ENCODE measurements around the gene FAM193A. TPM values are rescaled to one million over a fixed set of nuclear protein-coding genes. Genes with fewer than 3 reads are reported as not detected.
"Not testable (repeated sequence)": the region's sequence is repeated elsewhere in the genome, so short reads cannot be mapped to it uniquely, and the experiment has no call there.

Gene FAM193A
- total RNA-seq, 1 donor from 2014 or later: 19.3 TPM

DNA sequence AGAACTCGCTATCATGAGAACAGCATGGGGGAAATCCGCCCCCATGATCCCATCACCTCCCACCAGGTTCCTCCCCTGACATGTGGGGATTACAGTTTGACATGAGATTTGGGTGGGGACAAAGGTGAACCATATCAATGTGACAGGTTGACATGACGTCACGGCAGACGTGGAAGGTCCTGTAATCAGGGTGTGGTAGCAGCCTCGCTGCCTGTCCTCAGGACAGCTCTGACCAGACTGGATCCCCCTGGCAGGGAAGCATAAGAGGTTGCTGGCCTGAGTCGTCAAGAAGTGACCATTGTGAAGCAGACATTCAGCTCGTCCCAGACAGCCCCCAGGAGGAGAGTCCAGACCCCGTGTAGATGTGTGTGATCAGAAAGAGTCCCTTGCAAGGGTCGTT is 115.1 kb downstream of the FAM193A start:
- no peak for DNase-seq

DNA sequence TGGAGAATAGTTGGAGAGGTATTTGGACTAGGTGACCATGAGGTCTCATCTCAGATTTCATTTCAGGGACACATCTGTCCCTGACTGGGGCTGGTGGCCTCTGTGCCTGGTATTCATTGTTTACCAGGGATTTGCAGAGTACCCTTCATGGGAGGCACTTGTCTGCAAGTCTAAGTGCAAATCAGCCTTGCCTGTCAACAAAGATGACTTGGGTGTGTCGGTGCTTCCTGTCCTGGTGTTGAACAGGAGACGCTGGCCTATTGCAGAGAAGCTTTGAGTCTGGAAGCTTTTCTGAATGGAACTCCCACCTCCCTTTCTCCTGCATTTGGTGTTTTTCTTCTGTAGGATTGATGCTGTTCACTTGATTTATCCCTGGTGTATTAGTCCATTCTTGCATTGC is 115.6 kb downstream of the FAM193A start:
- no peak for DNase-seq

DNA sequence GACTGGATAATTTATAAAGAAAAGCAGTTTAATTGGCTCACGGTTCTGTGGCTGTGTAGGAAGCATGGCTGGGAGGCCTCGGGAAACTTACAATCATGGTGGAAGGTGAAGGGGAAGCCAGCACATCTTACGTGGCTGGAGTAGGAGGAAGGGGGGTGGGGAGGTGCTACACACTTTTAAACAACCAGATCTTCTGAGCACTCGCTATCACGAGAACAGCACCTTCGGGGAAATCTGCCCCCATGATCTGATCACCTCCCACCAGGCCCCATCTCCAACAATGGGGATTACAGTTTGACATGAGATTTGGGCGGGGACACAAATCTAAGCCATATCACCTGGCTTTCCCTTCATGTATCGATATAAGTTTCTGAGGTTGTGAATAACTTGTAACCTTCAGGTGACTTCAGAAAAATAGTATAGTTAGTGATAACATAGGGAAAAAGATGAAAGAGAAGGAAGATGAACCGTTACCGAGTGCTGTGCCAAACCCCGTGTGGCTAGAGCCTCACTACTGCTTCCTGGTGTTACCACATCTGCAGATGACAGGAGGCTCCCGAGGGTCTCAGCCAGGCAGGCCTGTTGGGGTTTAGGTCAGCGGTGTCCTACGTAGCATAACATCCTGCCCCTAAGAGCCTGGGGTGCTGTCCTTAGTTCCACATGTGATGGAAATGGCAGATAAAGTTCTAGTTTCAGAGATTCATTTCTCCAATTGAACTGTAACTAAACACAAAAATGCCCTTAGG is 116.1 kb downstream of the FAM193A start:
- no peak for DNase-seq

DNA sequence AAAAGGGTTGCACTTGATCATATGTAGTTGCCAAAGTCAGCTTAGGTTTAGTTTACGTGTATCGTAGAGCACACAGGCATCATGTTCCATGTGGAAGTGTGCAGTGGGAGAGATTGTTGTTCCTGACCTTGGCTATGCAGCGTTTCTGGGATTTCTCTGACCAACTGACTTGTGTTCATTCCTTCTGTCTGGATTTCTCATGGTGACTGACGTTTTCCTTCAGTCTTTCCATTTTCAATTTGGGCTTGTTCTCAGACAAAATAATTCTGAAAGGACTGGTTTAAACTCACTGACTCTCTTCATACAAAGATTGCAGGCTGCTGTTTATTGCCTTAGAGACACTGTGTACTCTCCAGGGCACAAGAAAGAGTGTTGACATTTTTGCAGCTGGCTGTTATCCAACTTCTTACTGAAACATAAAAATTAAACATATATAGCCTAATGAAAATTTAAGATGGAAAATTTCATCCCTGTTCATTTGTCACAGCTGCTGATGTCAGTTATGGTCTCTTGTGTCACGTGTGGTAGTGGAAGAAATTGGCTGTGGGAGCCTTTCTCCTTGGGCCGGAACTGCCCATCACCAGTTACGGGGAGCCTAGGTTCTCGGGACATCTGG is 124.3 kb downstream of the FAM193A start:
- no peak for DNase-seq

DNA sequence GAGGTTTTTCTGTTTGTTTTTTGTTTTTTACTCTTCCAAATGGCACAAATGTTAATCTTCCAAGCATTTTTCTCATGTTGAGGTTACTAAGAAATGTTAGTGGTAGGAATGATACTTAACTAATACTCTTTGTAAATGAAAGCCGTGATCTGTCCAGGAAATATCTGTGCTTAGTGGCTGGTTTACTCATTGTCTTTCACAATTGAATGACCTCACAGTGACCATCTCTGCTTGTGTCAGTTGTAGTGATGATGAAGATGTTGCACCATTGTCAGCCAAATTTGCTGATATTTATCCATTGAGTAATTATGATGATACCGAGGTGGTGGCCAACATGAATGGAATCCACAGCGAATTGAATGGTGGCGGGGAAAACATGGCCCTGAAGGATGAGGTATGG is 126.2 kb downstream of the FAM193A start:
- DNase-seq: no peak

DNA sequence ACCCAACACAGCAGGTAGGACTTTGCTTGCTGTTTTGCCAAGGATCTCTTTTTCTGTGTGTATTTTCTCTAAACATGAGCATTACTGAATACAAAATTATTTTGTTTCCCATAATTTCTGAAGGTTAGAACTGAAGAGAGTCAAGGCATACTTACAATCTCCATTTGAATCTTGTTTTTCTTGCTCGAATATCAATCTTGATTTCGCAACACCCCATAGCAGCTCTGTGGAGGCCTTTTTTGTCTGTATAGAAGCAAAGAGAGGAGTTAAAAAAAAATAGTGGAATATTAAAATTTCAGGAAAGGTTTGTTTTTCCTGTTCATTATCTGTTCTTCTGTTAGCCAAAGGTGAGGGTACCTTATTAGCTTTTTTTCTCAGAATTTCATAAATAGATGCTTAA is 126.8 kb downstream of the FAM193A start:
- DNase-seq: no peak

DNA sequence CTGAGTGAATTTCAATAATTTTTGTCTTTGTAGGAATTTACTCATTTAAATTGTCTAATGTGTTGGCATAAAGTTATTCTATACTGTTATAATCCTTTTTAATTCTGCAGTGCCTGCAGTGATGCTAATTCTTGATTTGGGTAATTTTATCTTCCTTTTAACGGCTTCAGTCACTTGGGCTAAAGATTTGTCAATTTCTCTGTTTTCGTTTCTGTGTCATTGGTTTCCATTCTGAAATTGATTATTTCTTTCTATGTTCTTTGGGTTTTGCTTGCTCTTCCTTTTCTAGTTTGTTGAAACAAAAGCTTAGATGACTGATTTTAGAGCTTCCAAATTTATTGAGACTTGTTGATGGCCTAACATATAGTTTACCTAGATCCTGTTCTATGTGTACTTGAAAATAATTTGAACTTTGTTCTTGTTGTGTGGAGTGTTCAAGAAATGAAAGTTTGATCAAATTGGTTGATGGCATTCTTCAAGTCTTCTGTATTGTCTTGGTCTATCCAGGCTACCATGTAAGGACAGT is 130.3 kb downstream of the FAM193A start:
- no peak for DNase-seq

DNA sequence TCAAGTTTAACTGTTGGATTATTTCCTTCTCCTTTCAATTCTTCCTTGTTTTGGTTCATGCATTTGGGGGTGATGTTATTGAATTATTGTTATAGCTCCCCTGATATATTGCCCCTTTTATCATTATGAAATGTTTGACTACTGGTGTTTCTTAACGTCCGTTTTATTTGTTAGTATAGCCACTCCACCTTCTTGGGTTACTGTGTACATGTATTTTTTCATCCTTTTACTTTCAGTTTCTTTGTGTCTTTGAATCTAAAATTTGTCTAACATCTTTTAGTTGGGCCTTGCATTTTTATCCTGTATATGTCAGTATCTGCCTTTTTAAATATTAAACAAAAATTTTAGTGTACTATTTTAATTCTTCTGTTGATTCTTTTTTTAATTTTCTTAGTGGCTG is 131.0 kb downstream of the FAM193A start:
- no peak for DNase-seq

DNA sequence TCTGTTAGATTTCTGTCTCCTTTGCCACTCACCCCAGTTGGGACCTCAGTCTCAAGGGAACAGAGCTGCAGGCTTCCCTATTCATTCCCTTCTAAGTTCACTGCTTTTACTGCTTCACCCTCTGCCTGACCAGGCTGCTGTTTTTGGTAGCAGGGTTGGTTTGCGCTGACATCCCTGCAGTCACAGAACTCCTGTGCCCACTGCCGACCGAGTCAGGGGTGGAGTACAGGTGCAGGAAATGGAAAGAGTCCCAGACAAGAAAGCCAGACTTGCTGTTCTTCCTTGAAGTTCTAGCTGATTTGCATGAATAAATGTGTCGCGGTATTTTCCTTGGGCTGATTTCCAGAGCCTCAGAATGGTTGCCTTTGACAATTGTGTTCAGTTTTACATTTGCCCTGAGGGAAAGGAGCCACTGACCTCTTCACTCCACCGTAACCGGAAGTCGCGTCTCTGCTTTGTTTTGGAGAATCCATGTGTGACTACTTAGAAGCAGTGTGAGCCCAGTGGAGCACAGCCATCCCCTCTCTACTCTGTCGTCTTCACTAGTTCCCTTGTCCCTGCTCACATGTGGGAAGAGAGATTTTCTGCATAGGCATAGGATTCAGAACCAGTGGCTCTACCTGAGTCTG is 134.9 kb downstream of the FAM193A start:
- no peak for DNase-seq

DNA sequence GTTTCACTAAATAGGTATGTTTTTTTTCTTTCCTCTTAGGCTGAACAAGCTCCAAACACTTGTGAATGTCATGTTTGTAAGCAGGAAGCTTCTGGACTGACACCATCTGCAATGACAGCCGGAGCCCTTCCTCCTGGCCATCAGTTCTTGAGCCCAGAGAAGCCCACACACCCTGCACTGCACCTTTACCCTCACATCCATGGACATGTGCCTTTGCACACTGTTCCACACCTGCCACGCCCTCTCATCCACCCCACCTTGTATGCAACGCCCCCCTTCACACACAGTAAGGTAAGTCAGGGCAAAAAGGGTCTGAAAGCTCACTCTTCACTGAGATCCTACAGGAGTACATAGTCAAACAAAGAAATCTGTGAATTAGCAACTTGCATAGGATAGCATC is 135.6 kb downstream of the FAM193A start:
- DNase-seq: no peak

DNA sequence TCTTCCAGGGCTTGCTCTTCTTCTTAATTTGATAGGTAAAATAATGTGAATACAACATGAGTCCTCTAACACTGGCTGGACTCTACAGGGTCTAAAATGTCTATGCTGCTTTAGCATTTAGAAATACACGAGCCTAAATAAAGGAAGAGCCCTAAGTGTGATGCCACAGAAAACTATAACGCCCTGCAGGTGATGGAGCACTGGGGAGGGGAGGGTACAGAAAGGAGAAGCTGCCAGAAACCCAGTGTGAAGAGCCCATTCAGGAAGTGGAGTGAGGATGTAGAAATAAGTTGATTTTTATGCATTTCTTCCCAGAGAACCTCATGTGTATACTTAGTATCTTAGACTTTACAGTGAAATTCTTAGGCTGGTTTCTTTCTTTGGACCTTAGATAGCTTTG is 136.3 kb downstream of the FAM193A start:
- DNase-seq: no peak

DNA sequence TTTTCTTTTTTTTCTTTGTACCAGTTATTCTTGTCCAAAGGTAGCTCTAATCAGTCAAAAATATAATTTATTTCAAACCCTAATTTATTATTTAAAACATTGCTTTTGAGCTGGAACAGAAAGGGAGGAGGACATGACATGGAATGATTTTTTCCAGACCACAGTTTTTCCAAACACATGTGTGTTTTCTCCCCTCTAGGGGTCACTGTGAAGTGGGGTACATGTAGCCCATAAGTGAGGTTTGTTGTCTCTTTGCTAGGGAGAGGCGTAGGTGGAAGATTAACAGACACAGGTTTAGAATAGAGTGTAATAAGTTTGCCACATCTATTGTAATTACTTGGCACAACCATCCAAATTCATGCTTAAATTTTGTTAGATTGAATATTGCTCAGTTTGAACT is 136.7 kb downstream of the FAM193A start:
- no peak for DNase-seq

DNA sequence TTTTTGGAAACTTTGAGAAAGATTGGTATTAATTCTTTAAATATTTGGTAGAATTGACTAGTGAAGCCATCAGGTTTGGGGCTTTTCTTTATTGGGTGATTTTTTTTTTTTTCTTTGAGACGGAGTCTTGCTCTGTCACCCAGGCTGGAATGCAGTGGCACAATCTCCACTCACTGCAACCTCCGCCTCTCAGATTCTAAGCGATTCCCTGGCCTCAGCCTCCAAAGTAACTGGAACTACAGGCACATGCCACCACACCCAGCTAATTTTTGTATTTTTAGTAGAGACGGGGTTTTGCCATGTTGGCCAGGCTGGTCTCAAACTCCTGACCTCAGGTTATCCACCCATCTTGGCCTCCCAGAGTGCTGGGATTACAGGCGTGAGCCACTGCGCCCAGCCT is 143.3 kb downstream of the FAM193A start:
- DNase-seq: not testable (repeated sequence)

DNA sequence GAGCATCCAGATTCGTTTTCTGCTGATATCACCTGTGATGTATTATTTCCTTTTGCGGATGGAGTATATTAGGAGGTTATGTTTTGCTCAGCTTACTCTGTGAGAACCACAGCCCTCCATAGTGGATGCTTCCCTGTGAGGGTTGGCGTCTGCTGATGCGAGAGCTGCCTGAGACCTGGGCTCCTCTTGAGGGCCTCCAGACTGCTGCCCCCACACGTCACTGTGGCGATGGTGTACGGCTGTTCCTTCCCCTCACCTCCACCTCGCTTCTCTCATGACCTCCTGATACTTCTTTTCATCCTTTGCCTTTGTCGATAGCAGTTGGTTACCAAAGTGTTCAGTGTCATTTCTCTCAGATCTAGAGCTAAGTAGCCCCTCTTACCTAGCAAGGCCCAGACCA is 148.0 kb downstream of the FAM193A start:
- no peak for DNase-seq

DNA sequence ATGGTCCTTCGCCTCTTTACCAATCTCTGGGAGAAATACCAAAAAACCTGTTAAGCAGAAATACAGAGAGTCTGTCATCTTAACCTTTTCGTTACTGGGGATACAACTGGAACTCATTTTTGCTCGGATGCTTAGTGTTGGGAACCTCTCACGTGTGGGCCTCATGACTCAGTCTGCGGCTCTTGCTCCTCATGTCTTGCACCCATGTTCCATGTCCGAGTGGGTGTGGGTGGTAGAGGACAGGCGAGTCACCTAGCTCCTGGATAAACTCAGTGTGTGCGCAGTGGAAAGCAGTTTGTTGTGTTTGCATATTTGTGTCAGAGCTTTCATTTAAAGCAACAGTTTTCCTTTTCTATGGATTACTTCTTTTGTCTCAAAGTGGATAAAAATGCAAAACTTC is 149.1 kb downstream of the FAM193A start:
- no peak for DNase-seq

DNA sequence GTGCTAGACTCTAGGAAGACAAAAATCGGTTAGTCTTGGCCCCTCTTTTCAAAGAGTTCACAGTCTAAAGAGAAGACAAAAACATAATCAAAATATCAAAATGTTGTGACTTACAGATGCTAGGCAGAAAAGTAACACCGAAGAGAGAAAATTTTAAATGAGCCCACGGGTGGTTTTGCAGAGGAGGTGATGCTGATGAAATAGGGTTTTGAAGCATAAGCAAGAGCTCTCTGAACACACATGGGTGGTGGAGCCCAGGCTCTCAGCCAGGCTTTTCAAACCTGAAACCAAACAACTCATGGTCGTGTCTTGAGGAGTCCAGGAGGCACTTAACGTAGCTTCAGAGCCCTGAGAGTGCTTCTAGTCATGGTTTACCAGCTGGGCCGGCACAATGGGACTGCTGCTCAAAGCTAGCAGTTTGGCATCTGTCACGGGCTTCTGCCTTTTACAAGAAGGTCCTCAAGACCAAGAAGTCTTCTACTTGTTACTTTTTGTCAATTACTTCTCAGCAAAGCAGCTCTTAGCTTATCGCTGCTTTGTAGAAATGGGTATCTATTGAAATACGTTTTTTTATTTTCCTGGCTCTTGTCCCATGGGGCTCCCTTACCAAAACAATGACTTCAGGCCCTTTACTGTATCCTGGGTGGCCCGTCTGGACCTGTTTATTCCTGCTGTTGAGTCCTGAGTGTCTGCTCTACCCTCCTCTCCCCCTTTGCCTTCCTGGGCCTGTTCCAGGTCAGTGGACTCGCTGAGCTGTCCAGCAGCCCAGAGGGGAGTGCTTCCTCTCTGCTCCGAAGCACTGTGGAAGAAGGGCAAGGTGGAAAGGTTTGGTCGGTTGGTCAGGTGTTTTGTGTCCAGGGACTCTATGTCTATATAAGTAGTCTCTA is 150.2 kb downstream of the FAM193A start:
- no peak for DNase-seq

DNA sequence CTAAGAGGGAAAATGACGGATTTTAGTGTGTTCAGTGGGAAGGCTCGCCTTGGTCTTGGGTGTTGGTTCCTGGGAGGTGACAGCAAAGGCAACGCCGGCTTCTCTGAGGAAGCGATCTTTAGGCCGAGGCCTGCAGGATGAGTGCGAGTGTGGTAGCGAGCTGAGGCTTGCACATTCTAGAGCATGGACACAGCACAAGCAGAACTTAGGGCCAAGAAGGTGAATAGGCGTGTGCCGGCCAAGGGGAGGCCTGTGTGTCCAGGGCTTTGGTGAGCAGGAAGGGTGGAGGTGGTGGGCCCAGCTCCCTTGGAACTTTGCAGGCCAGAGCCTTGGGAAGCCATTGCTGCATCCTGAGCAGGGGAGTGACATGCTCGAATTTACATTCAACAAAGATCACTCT is 151.8 kb downstream of the FAM193A start:
- no peak for DNase-seq

DNA sequence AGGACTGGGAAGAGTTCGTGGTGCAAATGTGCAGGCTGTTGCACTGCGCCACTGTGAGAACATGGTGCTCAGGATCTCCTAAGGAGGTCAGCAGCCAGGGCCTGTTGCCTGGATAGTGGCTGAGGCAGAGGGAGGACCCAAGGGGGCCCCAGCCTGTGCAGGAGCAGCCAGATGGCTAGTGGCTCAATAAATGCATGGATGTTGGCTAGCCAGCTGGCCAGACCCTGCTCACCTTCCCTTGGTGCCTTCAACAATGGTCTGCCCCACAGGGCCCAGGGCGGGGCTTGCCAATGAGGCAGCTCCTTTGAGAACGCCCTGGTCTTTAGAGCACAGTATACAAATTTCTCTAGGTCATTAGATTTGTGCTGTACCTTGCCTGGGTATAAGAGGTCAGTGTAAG is 152.2 kb downstream of the FAM193A start:
- DNase-seq: no peak

DNA sequence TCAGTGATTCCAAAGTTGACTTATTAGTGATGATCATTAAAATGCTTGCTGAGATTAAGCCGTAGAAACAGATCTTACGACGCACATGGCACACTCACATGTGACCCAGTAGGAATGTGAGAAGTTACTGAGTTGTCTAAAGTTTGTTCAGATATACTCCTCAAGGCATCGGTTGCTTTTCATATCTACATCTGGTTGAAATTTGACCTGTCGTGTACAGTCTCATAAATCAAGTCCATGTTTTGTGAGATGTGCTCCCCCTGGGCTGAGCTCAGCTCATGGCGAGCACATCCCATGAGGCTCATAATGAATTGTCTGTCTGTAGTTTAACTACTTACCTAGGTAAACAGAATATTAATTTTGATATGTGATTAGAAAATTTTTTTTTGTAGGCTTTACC is 152.7 kb downstream of the FAM193A start:
- no peak for DNase-seq

DNA sequence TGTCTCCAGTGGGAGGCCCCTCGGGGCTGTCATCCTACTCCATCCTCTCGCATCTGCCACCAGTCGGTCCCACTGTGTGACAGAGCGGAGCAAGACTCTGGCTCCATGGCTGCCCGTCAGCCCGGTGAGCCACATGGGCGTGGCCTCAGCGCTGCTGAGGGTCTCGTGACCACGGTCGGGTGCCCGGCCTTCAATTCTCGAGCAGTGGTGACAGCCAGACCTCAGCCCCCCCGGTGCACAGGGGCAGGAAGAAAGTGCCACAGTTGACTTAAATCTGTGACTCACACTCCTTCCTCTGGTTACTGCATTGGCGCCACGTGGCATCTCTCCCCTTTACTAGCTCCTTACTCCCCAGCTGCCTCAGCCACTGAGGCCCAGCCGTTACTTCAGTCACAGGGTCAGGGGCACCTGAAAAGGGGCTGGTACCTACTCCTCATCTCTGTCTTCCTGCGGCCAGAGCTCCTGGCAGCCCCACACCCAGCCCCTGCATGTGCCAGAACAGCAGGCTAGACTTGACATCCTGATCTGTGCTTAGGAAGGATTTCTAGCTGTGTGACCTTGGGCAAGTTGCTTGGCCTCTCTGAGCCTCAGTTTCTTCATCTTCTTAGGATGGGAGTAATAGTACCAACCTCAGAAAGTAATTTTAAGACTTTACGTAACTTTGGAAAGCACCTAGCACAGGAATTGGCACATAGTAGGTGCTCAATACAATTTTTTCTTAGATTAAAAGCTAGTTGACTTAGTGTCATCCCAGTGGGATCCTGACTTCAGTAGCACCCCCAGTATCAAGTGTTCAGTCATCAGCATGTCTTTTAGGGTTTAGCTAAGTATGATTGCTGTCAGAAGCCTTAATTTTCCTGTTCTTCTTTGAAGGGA is 153.6 kb downstream of the FAM193A start:
- DNase-seq: no peak

DNA sequence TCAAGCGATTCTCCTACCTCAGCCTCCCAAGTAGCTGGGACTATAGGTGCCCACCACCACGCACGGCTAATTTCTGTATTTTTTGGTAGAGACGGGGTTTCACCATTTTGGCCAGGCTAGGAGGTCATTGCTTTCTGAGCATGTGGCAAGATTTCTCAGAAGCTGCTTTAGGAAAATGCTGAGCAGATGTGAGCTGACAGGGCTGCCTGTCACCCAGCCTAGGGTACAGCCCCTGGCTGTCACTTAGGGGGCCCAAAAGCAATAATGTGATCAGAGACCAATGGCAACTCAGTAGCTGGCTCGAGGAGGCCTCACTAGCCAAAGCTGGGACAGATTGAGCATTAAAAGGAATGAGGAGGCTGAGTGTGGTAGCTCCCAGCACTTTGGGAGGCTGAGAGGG is 154.9 kb downstream of the FAM193A start:
- no peak for DNase-seq
